H1 (cell line): ENCODE results near the gene ULK3. TPM values are rescaled to one million over a fixed set of nuclear protein-coding genes. Genes with fewer than 3 reads are reported as not detected.

ENCODE experiments used
- GABPA ChIP-seq: IDR thresholded peaks from 2 replicates; pipeline ENCODE4 v1.6.1; 2011; ENCODE audit warnings: mild to moderate bottlenecking, low read length, moderate library complexity, borderline replicate concordance; ENCODE audit not compliant: insufficient read depth
- KDM1A ChIP-seq: fragments of 200-600, 300-600 bp; sonication (generic); IDR thresholded peaks from 2 replicates; pipeline ENCODE4 v1.7.1; 2016; ENCODE audit warnings: mild to moderate bottlenecking, low read length, borderline replicate concordance
- POLR2A ChIP-seq, 2 experiments: IDR thresholded peaks; 1 replicate in 1 of 2; 2 replicates in 1 of 2; pipeline ENCODE4 v1.6.1; 2011; ENCODE audit warnings: low read depth in 2 of 2, low read length in 2 of 2, mild to moderate bottlenecking in 2 of 2; ENCODE audit errors: control extremely low read depth in 1 of 2
- RNF2 ChIP-seq: fragments of 200-900, 300-1000 bp; sonication (generic); IDR thresholded peaks from 2 replicates; pipeline ENCODE4 v1.7.1; 2016; ENCODE audit warnings: borderline replicate concordance, low read depth, mild to moderate bottlenecking, antibody characterized with exemption, low read length; ENCODE audit not compliant: poor library complexity, severe bottlenecking; ENCODE audit errors: missing control alignments
- TAF7 ChIP-seq: optimal IDR thresholded peaks from 2 replicates; pipeline ENCODE3; 2011; ENCODE audit warnings: low read depth, mild to moderate bottlenecking, inconsistent platforms, low read length, moderate library complexity, borderline replicate concordance
- polyA plus RNA-seq, 7 experiments: library from polyadenylated mRNA; depleted of rRNA in 3 of 7; stranded (reverse) in 5 of 7; unstranded in 2 of 7; fragments of >200 nt in 5 of 7; fragments of 200-250 nt in 2 of 7; gene quantifications; 1 replicate in 5 of 7; 2 replicates in 1 of 7; 4 replicates in 1 of 7; pipeline versions ENCODE4 v1.2.1 to v1.2.3, GENCODE V29; 2011 to 2013; ENCODE audit warnings: missing spikeins in 2 of 7, mixed read lengths in 2 of 7
- total RNA-seq: library from RNA; stranded (reverse); fragmentation: NEBNext Ultra II Directional; extraction: Animal tissue kit (Norgen Biotek cat#: 25700); gene quantifications from 2 replicates; pipeline ENCODE4 v1.2.1, GENCODE V29; 2021

ULK3 gene
- total and polyA plus RNA-seq, 2 of the 8 experiments (the other 6 are each of a cell fraction or from before 2014, with no cell fraction given) = 27.1 to 34.4 TPM

- TF ChIP-seq RNF2 (no peak), GABPA (no peak), KDM1A (no peak), TAF7 (no peak), POLR2A (IDR thresholded peaks at IDR 0.05; ENCODE audit: control extremely low read depth in 1 of 2, low read depth in 2 of 2, low read length in 2 of 2) (no peak)
Observed at GRCh38 chr15:74794970-74795349, 48.0 kb downstream of the ULK3 start (continued).
